Mesendoderm (in vitro differentiated cells): Measurements from ENCODE around the gene MAP3K12.

Experiments used
- DNase-seq: peaks from one replicate; pipeline ENCODE4 v3.0.0; 2013
- H2AK5ac ChIP-seq: 2 replicates; pipeline ENCODE4 v1.6.1; 2013; ENCODE audit warnings: low read length, inconsistent platforms
- H2BK120ac ChIP-seq: 2 replicates; pipeline ENCODE4 v1.6.1; 2013; ENCODE audit warnings: low read depth, mild to moderate bottlenecking, low read length, moderate library complexity, mixed read lengths
- H2BK15ac ChIP-seq: replicated peaks from 2 replicates; pipeline ENCODE4 v1.6.1; 2013; ENCODE audit warnings: low read depth, mild to moderate bottlenecking, moderate library complexity
- H2BK5ac ChIP-seq: 2 replicates; pipeline ENCODE4 v1.6.1; 2013; ENCODE audit warnings: low read length, inconsistent platforms
- H3K18ac ChIP-seq: 2 replicates; pipeline ENCODE4 v1.6.1; 2013; ENCODE audit warnings: mild to moderate bottlenecking, low read length, mixed read lengths
- H3K23ac ChIP-seq: one replicate; pipeline ENCODE4 v1.6.1; 2013; ENCODE audit warnings: low read length
- H3K27ac ChIP-seq: 2 replicates; pipeline ENCODE4 v1.5.1; 2013; ENCODE audit warnings: low read depth, mild to moderate bottlenecking, inconsistent platforms, low read length, moderate library complexity
- H3K27me3 ChIP-seq: 2 replicates; pipeline ENCODE4 v1.6.1; 2013; ENCODE audit warnings: low read length, control low read depth, mild to moderate bottlenecking, inconsistent platforms; ENCODE audit not compliant: insufficient read depth, poor library complexity
- H3K36me3 ChIP-seq: 2 replicates; pipeline ENCODE4 v1.6.1; 2013; ENCODE audit warnings: low read length, inconsistent platforms; ENCODE audit not compliant: control insufficient read depth, insufficient read depth
- H3K4ac ChIP-seq: one replicate; pipeline ENCODE4 v1.6.1; 2013; ENCODE audit warnings: low read depth, mild to moderate bottlenecking, low read length, moderate library complexity
- H3K4me1 ChIP-seq: 2 replicates; pipeline ENCODE4 v1.6.1; 2013; ENCODE audit warnings: low read depth, low read length, inconsistent platforms; ENCODE audit not compliant: control insufficient read depth
- H3K4me2 ChIP-seq: 2 replicates; pipeline ENCODE4 v1.6.1; 2013; ENCODE audit warnings: low read length
- H3K4me3 ChIP-seq: 2 replicates; pipeline ENCODE4 v1.5.1; 2013; ENCODE audit warnings: mild to moderate bottlenecking, low read length
- H3K56ac ChIP-seq: one replicate; pipeline ENCODE4 v1.6.1; 2013; ENCODE audit warnings: low read length
- H3K79me1 ChIP-seq: 2 replicates; pipeline ENCODE4 v1.6.1; 2013; ENCODE audit warnings: low read length, inconsistent platforms
- H3K79me2 ChIP-seq: 2 replicates; pipeline ENCODE4 v1.6.1; 2013; ENCODE audit warnings: mild to moderate bottlenecking, low read length; ENCODE audit not compliant: control insufficient read depth, insufficient read depth
- H3K9ac ChIP-seq: 2 replicates; pipeline ENCODE4 v1.6.1; 2013; ENCODE audit warnings: low read length, inconsistent platforms
- H4K5ac ChIP-seq: one replicate; pipeline ENCODE4 v1.6.1; 2013; ENCODE audit warnings: low read length
- H4K8ac ChIP-seq: one replicate; pipeline ENCODE4 v1.6.1; 2013; ENCODE audit warnings: low read depth, mild to moderate bottlenecking, control low read depth, low read length, moderate library complexity
- WGBS: extraction: QIAGEN DNeasy Blood & Tissue Kit; methylation state at CpG from one replicate; pipeline ENCODE4 v1.1.7; 2013; ENCODE audit warnings: low lambda C conversion rate, missing lambda C conversion rate; ENCODE audit not compliant: insufficient coverage; ENCODE audit errors: extremely low coverage; 5-methylcytosine and 5-hydroxymethylcytosine counted together

The MAP3K12 gene

DNA sequence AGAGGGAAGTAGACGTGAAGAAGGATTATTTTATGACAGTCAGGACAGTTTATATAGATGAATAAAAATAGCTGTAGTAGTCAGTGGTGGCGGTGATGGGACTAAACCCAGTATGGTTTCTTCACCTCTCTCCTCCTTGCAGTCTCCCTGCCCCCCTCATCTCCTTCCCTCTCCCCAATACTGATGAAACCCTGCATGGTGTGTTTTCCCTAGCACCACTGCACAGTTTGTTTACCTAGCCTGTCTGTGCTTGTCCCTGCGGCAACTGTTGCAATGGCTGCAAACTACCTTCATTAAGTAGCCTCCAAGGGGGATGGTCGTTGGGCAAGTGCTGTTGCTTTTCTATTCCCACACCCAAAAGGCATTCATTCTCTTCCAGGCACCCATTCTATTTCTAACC is 32.6 kb downstream of the MAP3K12 start:
- peaks cover 35% of the 10 kb centered on the region for H3K79me1 ChIP-seq
- H2AK5ac ChIP-seq: no peak overlapping the region
- H4K8ac ChIP-seq: no peak overlapping the region
- no peaks in the 10 kb centered on the region for H3K27me3 ChIP-seq
- H3K18ac ChIP-seq: no peak overlapping the region
- H3K56ac ChIP-seq: no peak overlapping the region
- no peak overlapping the region for H3K4ac ChIP-seq
- H3K36me3 ChIP-seq: peaks cover 58% of the 10 kb centered on the region
- WGBS: no CpG with 5 or more reads among the region's 4 CpGs
- H3K4me1 ChIP-seq: peaks cover 2% of the 10 kb centered on the region
- no peak overlapping the region for H3K27ac ChIP-seq
- no peak for DNase-seq
- no peak overlapping the region for H2BK15ac ChIP-seq
- no peak overlapping the region for H4K5ac ChIP-seq
- H3K23ac ChIP-seq: no peak overlapping the region
- no peak overlapping the region for H3K9ac ChIP-seq
- no peak overlapping the region for H2BK120ac ChIP-seq
- peaks cover 41% of the 10 kb centered on the region for H3K79me2 ChIP-seq
- no peak overlapping the region for H3K4me2 ChIP-seq
- no peak overlapping the region for H2BK5ac ChIP-seq
- H3K4me3 ChIP-seq: no peak overlapping the region

DNA sequence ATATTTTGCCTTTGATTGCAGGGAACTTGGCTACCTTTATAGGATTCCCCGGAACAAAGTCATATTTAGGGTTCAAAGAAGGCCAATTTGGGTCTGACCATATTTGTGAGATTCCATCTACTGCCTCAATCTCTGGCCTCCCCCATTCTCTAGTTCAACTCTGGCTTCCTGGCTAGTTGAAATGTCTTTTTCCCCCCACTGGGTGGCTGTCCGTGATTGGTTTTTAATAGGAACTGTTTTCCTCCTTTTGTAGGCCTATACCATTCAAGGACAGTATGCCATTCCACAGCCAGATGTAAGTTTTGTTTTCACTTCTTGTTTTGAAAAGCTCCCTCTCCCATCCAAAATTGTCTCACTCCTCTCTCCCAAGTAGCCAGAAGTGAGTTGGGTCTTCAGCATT is 33.6 kb downstream of the MAP3K12 start:
- Histone ChIP-seq H2AK5ac (no peak overlapping the region), H4K8ac (no peak overlapping the region), H3K79me1 (peaks cover 35% of the 10 kb centered on the region), H3K18ac (no peak overlapping the region), H3K79me2 (peaks cover 43% of the 10 kb centered on the region), H2BK5ac (no peak overlapping the region), H3K27ac (no peak overlapping the region), H2BK120ac (no peak overlapping the region), H3K56ac (no peak overlapping the region), H3K4me2 (no peak overlapping the region), H3K4me3 (no peak overlapping the region), H4K5ac (no peak overlapping the region), H3K4ac (no peak overlapping the region), H3K9ac (no peak overlapping the region), H3K27me3 (no peaks in the 10 kb centered on the region), H3K23ac (no peak overlapping the region), H3K4me1 (peaks cover 2% of the 10 kb centered on the region), H3K36me3 (peaks cover 59% of the 10 kb centered on the region), H2BK15ac (no peak overlapping the region)
- WGBS: no CpG with 5 or more reads among the region's 2 CpGs
- DNase-seq: no peak

DNA sequence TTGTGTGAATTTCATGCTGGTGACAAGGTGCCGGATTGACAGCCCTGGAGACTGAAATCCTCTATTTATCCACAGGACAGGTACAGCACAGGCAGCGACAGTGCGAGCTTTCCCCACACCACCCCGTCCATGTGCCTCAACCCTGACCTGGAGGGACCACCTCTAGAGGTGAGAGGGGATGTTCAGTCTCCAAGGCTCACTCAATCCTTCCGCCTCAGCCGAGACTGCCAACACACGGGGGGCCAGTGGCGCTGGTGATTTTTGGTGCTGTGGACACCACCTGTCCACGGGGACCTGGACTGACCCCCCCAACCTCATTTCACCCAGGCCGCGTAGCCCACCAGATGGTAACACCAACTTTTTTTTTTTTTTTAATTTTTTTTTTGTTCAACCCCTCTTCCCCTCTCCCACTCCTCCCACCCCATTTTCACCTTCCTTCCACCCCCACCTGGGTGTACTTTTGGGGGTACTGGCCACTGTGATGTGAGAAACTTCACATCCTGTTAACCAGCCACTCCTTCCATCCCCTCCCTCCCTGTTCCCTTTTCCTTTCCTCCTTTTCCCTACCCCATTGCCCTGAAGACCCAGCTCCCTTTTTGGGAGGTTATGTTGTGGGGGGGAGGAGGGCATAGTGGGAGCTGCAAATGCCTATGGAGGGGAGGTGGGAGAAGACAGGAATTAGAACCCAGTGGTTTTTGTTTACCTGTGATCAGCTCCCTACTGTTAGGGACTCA is 34.4 kb downstream of the MAP3K12 start:
- no peak for DNase-seq
- Histone ChIP-seq H2BK120ac (no peak overlapping the region), H3K79me1 (peaks cover 35% of the 10 kb centered on the region), H3K79me2 (peaks cover 48% of the 10 kb centered on the region), H2BK5ac (no peak overlapping the region), H3K18ac (no peak overlapping the region), H3K4ac (no peak overlapping the region), H2BK15ac (no peak overlapping the region), H3K9ac (no peak overlapping the region), H3K23ac (no peak overlapping the region), H3K4me2 (no peak overlapping the region), H4K5ac (no peak overlapping the region), H3K4me3 (no peak overlapping the region), H3K27me3 (no peaks in the 10 kb centered on the region), H2AK5ac (no peak overlapping the region), H3K4me1 (peaks cover 2% of the 10 kb centered on the region), H4K8ac (no peak overlapping the region), H3K56ac (no peak overlapping the region), H3K27ac (no peak overlapping the region), H3K36me3 (peaks cover 62% of the 10 kb centered on the region)
- WGBS: no CpG with 5 or more reads among the region's 11 CpGs

DNA sequence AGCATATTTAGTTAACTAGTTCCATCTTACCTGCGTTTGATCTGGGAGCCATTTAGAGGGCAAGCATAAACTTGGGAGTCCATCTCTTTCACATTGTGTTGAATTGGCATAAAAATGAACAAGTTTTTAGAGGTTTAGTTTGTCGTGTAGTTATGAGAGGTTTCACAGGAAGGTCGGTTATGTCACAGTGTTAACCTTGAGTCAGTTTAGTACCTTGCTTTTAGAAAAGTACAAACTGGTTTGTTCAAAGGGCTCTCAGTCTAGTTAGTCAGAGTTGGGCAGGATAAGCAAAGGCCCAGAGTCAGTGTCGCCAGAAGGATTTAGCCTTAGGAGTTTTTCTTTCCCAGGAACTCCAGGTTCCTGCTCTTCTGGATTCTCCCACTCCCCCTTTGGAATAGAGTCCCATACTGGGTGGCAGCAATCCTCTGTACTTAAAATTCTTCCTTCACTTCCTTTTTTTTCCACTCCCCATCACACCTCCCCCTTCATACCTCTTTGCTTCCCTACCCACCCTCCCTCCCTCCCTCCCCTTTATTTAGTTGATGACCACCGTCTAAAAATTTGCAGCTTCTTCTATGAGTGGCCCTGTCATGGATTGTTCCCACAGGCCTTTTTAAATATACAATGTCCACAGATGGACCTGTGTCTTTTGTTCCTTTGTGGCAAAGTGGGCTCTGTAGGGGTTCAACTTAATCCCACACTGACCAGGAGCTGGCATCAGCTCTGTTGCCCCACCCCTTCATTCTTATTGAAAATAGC is 35.3 kb downstream of the MAP3K12 start:
- no peak for DNase-seq
- Histone ChIP-seq H3K79me1 (peaks cover 37% of the 10 kb centered on the region), H3K4me3 (no peak overlapping the region), H3K79me2 (peaks cover 54% of the 10 kb centered on the region), H2BK15ac (no peak overlapping the region), H2BK120ac (no peak overlapping the region), H3K4me1 (peaks cover 2% of the 10 kb centered on the region), H2AK5ac (no peak overlapping the region), H3K36me3 (peaks cover 64% of the 10 kb centered on the region), H3K27me3 (no peaks in the 10 kb centered on the region), H3K23ac (no peak overlapping the region), H3K9ac (no peak overlapping the region), H3K18ac (no peak overlapping the region), H3K56ac (no peak overlapping the region), H3K4ac (no peak overlapping the region), H4K8ac (no peak overlapping the region), H3K27ac (no peak overlapping the region), H4K5ac (no peak overlapping the region), H2BK5ac (no peak overlapping the region), H3K4me2 (no peak overlapping the region)
- 100% methylated on average over 2 of the region's 5 CpGs for WGBS

DNA sequence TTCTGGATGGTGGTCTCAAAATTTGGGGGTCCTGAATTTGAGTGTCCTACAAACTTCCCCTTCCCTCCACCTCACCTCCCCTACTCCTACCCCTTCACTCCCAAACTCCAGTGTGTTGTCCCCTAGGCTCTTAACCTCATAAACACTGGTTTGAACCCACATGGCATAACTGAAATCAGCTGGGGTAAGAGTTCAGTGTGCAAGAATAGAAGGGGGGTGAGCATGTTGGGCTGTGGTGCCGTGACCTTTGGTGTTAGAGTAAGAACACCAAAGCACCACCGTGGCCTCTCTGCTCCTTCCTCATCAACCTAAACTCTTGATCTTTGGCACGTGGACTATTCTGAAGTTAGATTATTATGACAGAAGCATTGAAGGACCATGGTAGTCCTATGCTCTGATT is 36.3 kb downstream of the MAP3K12 start:
- Histone ChIP-seq H2AK5ac (no peak overlapping the region), H3K9ac (no peak overlapping the region), H3K4me1 (peaks cover 2% of the 10 kb centered on the region), H3K18ac (no peak overlapping the region), H3K27me3 (no peaks in the 10 kb centered on the region), H3K4me3 (no peak overlapping the region), H2BK15ac (no peak overlapping the region), H3K79me2 (peaks cover 57% of the 10 kb centered on the region), H3K56ac (no peak overlapping the region), H3K4ac (no peak overlapping the region), H3K4me2 (no peak overlapping the region), H2BK120ac (no peak overlapping the region), H4K8ac (no peak overlapping the region), H3K23ac (no peak overlapping the region), H4K5ac (no peak overlapping the region), H2BK5ac (no peak overlapping the region), H3K27ac (no peak overlapping the region), H3K36me3 (peaks cover 61% of the 10 kb centered on the region), H3K79me1 (peaks cover 34% of the 10 kb centered on the region)
- no peak for DNase-seq
- no CpG with 5 or more reads among the region's 3 CpGs for WGBS
